Esophagus muscularis mucosa (tissue), 4 donors: Measurements from ENCODE around the gene PFN3. TPM values are rescaled to one million over a fixed set of nuclear protein-coding genes. Genes with fewer than 3 reads are reported as not detected.

Experiments
- DNase-seq: peaks from one replicate; pipeline ENCODE4 v3.0.0-alpha.2; 2017; ENCODE audit errors: extremely low spot score
- H3K27ac ChIP-seq, 4 donors: fragments of 200-600 bp; sonication (generic); replicated peaks in 1 of 4; 1 replicate in 3 of 4; 2 replicates in 1 of 4; pipeline ENCODE4 v1.5.1; 2016 to 2019; ENCODE audit warnings: mild to moderate bottlenecking in 1 of 4
- H3K27me3 ChIP-seq, 4 donors: fragments of 200-600 bp; sonication (generic); one replicate each; pipeline versions ENCODE4 v1.5.1 to v1.6.0; 2016 to 2019
- H3K36me3 ChIP-seq, 4 donors: fragments of 200-600 bp; sonication (generic); one replicate each; pipeline ENCODE4 v1.5.1; 2016 to 2019
- H3K4me1 ChIP-seq, 4 donors: fragments of 200-600 bp; sonication (generic); one replicate each; pipeline ENCODE4 v1.5.1; 2016 to 2019
- H3K4me3 ChIP-seq, 4 donors: fragments of 200-600 bp; sonication (generic); 1 replicate in 2 of 4; 2 replicates in 2 of 4; pipeline ENCODE4 v1.5.1; 2016 to 2019; ENCODE audit warnings: mild to moderate bottlenecking in 4 of 4, moderate library complexity in 1 of 4
- H3K9me3 ChIP-seq, 4 donors: fragments of 200-600 bp; sonication (generic); 1 replicate in 3 of 4; 2 replicates in 1 of 4; pipeline ENCODE4 v1.5.1; 2016 to 2019
- EP300 ChIP-seq: sonication (generic); formaldehyde crosslinking; IDR thresholded peaks from one replicate; pipeline ENCODE4 v1.6.1; 2017; ENCODE audit warnings: antibody characterized with exemption
- POLR2A ChIP-seq: fragments of 450-650 bp; IDR thresholded peaks from one replicate; pipeline ENCODE4 v1.6.1; 2017; ENCODE audit warnings: antibody characterized with exemption, moderate library complexity, mild to moderate bottlenecking, low read depth
- POLR2AphosphoS5 ChIP-seq, 2 donors: sonication (generic); formaldehyde crosslinking; IDR thresholded peaks; one replicate each; pipeline ENCODE4 v1.6.1; 2017; ENCODE audit warnings: antibody characterized with exemption in 2 of 2
- WGBS: methylation state at CpG from one replicate; pipeline ENCODE4 v1.1.5; 2018; 5-methylcytosine and 5-hydroxymethylcytosine counted together
- intact Hi-C: fragments of 100-400 bp; cut with DNase I; formaldehyde crosslinking; loops from one replicate; pipeline ENCODE4 v1.15.1; 2023
- total RNA-seq, 4 donors: library from RNA; depleted of rRNA; stranded (reverse); fragments of >200 nt; gene quantifications; one replicate each; pipeline versions ENCODE4 v1.1.0 to v1.2.1, GENCODE V29; 2016
- TF ChIP-seq, protein P1 (sequence below), 3 experiments: fragments of 200-600 bp in 2 of 3; fragments of 450-650 bp in 1 of 3; sonication (generic) in 2 of 3; IDR thresholded peaks; one replicate each; pipeline ENCODE4 v1.5.1; 2017 to 2019; ENCODE audit warnings: antibody characterized with exemption in 3 of 3, mild to moderate bottlenecking in 2 of 3, moderate library complexity in 1 of 3

The PFN3 gene
- total RNA-seq, 4 donors from 2014 or later = not detected

DNA sequence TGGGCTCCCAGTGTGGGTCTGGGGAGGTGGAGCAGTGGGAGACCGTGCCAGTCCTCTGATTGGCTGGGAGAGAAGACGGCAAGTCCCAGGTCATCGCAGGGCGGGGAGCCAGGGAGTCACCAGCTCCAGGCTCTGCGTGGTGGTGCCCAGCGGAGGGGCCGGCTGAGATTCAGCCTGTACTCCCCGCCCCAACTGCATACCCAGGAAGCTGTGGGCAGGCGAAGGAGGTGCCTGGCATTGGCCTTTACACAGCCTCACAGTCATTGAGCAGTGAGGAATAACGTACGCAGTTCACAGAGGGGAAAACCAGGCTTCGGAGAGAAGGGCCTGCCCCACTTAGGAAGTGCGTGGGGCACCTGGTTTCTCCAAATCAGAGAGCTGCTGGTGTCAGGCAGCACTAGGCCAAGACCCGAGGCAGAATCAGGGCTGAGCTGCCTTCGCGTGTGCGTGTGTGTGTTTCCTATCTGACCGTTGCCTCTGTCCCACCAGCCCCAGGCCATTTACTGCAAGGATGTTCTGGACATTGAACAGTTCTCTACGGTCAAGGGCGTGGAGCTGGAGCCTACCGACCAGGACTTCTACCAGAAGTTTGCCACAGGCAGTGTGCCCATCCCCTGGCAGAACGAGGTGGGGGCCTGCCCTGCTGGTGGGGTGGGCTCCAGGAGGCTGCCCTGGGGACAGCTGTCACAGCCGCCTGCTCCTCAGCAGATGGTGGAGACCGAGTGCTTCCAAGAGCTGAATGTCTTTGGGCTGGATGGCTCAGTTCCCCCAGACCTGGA is 39.9 kb upstream of the PFN3 start:
- intact Hi-C loops = no loop called here
- peaks cover 0 to 2% (median under 1%) of the 10 kb centered on the region in 4 donors for H3K4me1 ChIP-seq
- peaks cover 20 to 65% (median 62%) of the 10 kb centered on the region in 4 donors for H3K36me3 ChIP-seq
- H3K27ac ChIP-seq = no peak overlapping the region
- 93% methylated on average over 15 of the region's 24 CpGs for WGBS
- no peak for TF ChIP-seq POLR2AphosphoS5 (IDR thresholded peaks at IDR 0.05)
- no peak for TF ChIP-seq POLR2A
- TF ChIP-seq EP300 = no peak
- no peaks in the 10 kb centered on the region for H3K9me3 ChIP-seq
- H3K27me3 ChIP-seq = no peaks in the 10 kb centered on the region
- H3K4me3 ChIP-seq = no peak overlapping the region
- no peak for DNase-seq

GRCh38 chr5:177439518-177440053 is 39.1 kb upstream of the PFN3 start:
- H3K27ac ChIP-seq = no peak overlapping the region
- WGBS = 97% methylated on average over 4 of the region's 4 CpGs
- no peaks in the 10 kb centered on the region for H3K4me1 ChIP-seq
- intact Hi-C loops = no loop called here
- H3K4me3 ChIP-seq = no peak overlapping the region
- H3K27me3 ChIP-seq = no peaks in the 10 kb centered on the region
- peaks cover 27 to 73% (median 70%) of the 10 kb centered on the region in 4 donors for H3K36me3 ChIP-seq
- TF ChIP-seq EP300 (no peak), POLR2A (no peak), POLR2AphosphoS5 (IDR thresholded peaks at IDR 0.05) (no peak)
- TF ChIP-seq, protein P1, sequence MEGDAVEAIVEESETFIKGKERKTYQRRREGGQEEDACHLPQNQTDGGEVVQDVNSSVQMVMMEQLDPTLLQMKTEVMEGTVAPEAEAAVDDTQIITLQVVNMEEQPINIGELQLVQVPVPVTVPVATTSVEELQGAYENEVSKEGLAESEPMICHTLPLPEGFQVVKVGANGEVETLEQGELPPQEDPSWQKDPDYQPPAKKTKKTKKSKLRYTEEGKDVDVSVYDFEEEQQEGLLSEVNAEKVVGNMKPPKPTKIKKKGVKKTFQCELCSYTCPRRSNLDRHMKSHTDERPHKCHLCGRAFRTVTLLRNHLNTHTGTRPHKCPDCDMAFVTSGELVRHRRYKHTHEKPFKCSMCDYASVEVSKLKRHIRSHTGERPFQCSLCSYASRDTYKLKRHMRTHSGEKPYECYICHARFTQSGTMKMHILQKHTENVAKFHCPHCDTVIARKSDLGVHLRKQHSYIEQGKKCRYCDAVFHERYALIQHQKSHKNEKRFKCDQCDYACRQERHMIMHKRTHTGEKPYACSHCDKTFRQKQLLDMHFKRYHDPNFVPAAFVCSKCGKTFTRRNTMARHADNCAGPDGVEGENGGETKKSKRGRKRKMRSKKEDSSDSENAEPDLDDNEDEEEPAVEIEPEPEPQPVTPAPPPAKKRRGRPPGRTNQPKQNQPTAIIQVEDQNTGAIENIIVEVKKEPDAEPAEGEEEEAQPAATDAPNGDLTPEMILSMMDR (IDR thresholded peaks at IDR 0.05) = no peak
- no peaks in the 10 kb centered on the region for H3K9me3 ChIP-seq
- no peak for DNase-seq

- H3K4me1 ChIP-seq = no peaks in the 10 kb centered on the region
- WGBS = 91% methylated on average over 10 of the region's 10 CpGs
- H3K27ac ChIP-seq = no peak overlapping the region
- no peak for TF ChIP-seq EP300
- TF ChIP-seq, protein P1 (IDR thresholded peaks at IDR 0.05) = no peak
- no peak for TF ChIP-seq POLR2AphosphoS5 (IDR thresholded peaks at IDR 0.05)
- TF ChIP-seq POLR2A = no peak
- DNase-seq = no peak
- H3K9me3 ChIP-seq = no peaks in the 10 kb centered on the region
- H3K27me3 ChIP-seq = no peaks in the 10 kb centered on the region
- intact Hi-C loops = no loop called here
- H3K36me3 ChIP-seq = peaks cover 39 to 84% (median 81%) of the 10 kb centered on the region in 4 donors
- H3K4me3 ChIP-seq = no peak overlapping the region
These were observed 38.0 kb upstream of the PFN3 start for GRCh38 chr5:177438468-177438867.

GRCh38 chr5:177437623-177438022 is 37.2 kb upstream of the PFN3 start:
- H3K9me3 ChIP-seq = no peaks in the 10 kb centered on the region
- peaks cover 0 to 2% (median under 1%) of the 10 kb centered on the region in 4 donors for H3K4me1 ChIP-seq
- no peak overlapping the region for H3K4me3 ChIP-seq
- H3K27ac ChIP-seq = no peak overlapping the region
- no peaks in the 10 kb centered on the region for H3K27me3 ChIP-seq
- TF ChIP-seq, protein P1 (IDR thresholded peaks at IDR 0.05) = no peak
- TF ChIP-seq EP300 (no peak), POLR2A (no peak), POLR2AphosphoS5 (IDR thresholded peaks at IDR 0.05) (no peak)
- intact Hi-C loops = no loop called here
- no peak for DNase-seq
- WGBS = 76% methylated on average over 4 of the region's 4 CpGs
- peaks cover 46 to 92% (median 89%) of the 10 kb centered on the region in 4 donors for H3K36me3 ChIP-seq

DNA sequence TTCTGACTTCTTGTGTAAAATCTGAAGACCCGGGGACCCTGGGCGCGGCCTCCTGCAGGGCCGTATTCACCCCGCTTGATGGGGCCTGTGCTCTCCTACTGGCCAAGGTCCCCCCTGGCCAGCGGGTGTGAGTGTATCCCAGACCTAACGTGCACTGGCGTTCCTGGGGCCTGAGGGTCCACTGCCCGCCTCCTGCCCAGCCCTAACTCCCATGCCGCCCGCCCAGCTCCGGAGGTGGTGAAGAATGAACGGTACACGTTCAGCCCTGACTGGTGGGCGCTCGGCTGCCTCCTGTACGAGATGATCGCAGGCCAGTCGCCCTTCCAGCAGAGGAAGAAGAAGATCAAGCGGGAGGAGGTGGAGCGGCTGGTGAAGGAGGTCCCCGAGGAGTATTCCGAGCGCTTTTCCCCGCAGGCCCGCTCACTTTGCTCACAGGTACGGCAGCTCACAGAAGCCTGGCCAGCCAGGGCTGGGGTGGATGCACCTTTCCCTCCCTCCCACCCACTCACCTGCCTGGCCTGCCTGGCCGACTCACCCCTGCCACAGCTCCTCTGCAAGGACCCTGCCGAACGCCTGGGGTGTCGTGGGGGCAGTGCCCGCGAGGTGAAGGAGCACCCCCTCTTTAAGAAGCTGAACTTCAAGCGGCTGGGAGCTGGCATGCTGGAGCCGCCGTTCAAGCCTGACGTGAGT is 35.5 kb upstream of the PFN3 start:
- Histone ChIP-seq H3K9me3 (no peaks in the 10 kb centered on the region), H3K27ac (no peak overlapping the region), H3K4me3 (no peak overlapping the region), H3K27me3 (no peaks in the 10 kb centered on the region), H3K4me1 (peaks cover 15 to 18% (median 16%) of the 10 kb centered on the region in 4 donors), H3K36me3 (peaks cover 50 to 93% (median 88%) of the 10 kb centered on the region in 4 donors)
- intact Hi-C loops = no loop called here
- 94% methylated on average over 34 of the region's 37 CpGs for WGBS
- no peak for TF ChIP-seq EP300
- TF ChIP-seq POLR2AphosphoS5 (IDR thresholded peaks at IDR 0.05) = no peak
- TF ChIP-seq POLR2A = no peak
- TF ChIP-seq, protein P1 (IDR thresholded peaks at IDR 0.05) = no peak
- DNase-seq = no peak
